HuH-7.5 (cell line): ENCODE data around the gene COL28A1.
A peak's percentile ranks its signal among the peaks of the same experiment; 100 is the strongest.
"Not testable (repeated sequence)": the region's sequence is repeated elsewhere in the genome, so short reads cannot be mapped to it uniquely, and the experiment has no call there.

Experiments used
- DNase-seq: peaks from one replicate; pipeline ENCODE4 v3.0.0; 2011; ENCODE audit warnings: low spot score

The COL28A1 gene

DNA sequence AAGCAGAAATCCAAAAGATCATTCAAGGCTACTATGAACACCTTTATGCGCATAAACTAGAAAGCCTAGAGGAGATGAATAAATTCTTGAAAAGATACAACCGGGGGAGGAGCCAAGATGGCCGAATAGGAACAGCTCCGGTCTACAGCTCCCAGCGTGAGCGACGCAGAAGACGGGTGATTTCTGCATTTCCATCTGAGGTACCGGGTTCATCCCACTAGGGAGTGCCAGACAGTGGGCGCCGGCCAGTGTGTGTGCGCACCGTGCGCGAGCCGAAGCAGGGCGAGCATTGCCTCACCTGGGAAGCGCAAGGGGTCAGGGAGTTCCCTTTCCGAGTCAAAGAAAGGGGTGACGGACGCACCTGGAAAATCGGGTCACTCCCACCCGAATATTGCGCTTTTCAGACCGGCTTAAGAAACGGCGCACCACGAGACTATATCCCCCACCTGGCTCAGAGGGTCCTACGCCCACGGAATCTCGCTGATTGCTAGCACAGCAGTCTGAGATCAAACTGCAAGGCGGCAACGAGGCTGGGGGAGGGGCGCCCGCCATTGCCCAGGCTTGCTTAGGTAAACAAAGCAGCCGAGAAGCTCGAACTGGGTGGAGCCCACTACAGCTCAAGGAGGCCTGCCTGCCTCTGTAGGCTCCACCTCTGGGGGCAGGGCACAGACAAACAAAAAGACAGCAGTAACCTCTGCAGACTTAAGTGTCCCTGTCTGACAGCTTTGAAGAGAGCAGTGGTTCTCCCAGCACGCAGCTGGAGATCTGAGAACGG is 70.5 kb downstream of the COL28A1 start:
- DNase-seq, result not testable (repeated sequence)

DNA sequence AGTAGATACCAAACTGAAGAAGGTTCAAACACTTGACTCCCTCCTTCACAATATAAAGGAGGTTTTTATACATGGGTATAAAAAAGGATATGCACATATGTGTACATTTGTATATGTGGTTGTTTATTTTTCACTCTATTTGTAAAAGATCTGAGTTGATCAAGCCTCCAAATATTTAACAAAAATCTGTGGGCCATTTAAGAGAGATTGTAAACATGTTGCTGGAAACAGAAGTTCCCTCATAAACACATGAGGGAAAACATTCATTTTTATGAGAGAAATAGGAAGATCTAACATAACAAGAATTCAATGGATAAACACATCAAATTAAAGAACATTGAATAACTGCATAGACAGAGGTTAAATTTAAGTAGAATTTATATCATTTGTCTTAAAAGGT is 81.7 kb downstream of the COL28A1 start:
- no peak for DNase-seq

DNA sequence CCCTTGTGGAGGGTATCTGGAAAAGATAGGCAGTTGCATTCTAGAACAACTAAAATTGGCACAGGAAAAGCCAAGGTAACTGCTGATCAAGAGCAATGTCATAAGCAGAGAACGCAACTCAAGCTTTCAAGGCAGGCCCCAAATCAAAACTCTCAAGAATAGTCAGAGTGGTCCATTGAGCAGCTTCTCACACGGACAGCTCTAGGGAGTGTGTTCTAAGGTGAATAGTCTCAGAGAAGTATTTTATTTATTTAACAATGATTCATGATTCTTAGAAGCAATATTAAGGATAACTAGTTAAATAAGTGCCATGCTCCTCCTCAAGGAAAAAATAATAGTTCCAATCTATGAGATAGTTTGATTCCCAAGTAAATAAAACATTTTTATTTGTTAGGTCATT is 83.0 kb downstream of the COL28A1 start:
- no peak for DNase-seq

DNA sequence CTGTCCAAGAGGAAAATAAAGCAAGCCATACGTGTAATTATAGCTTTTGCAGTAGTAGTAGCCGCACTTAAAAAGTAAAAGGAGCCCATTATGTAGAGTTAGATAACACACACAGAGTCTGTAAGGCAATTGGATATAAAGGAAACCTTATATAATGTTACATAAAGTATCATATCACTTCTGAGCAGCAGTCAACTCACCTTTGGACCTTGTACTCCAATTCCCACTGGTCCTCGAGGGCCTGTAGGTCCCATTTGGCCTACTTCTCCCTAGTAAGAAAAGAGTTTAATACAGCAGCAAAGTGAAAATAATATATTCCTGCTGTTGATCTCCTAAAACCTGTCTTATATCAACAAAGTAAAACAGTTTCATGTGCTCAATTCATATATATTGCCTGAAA is 83.6 kb downstream of the COL28A1 start:
- no peak for DNase-seq

DNA sequence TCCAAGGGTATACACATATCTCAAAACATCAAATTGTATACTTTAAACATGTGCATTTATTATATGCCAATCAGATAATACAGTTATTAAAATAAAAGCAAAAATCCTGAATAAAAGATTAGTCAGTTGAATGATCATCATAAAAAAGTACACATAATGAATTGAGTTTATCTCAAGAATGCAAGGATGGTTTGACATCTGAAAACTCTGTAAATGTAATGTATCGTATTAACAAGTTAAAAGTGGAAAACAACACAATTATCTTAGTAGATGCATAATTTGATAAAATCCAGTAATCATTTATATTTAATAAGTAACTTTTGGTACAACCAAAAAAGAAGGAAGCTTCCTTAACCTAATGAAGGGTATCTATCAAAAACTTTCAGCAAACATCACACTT is 86.6 kb downstream of the COL28A1 start:
- no peak for DNase-seq

DNA sequence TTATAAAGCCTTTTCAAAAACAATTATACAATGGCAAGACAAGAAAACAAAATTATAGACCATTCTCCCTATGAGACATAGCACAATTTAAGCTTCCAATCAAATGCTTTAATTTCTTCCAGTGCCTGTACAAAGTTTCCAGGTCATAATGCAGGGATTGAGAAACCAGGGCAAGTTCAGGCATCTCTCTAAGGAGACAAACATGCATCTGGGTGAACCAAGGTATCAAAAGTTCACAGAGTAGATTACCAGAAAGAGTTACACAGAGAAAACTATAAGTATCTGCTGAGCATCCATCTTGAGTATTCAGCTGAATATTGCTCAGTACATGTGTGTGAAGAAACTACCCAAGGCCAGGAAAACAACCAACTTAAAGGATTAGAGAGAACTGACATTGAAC is 89.1 kb downstream of the COL28A1 start:
- DNase-seq, result no peak

DNA sequence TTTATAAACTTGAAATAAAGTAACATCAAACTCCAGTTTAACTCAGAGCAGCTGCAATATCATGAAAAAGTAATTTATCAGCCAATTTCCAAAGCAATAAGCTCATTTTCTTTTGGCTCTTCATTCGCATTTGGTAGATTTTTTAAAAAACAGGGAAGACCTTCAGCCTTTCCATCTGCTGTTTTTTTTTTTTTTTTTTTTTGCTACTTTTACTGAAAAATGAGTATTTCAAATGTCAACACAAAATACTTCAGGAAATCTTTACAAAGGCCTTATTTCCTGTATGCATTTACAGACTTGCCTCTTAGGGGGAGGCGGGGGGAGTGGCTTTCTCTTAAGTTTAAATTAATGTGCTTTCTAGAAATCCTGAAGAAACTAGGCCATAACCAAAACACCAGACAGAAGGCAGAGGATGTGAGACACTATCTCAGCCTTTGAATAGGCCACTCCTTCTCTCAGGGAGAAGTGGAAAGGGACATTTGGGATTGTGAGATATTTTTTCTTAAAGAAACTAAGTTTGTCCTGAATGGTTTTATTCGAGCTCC is 91.8 kb downstream of the COL28A1 start:
- DNase-seq, result no peak

DNA sequence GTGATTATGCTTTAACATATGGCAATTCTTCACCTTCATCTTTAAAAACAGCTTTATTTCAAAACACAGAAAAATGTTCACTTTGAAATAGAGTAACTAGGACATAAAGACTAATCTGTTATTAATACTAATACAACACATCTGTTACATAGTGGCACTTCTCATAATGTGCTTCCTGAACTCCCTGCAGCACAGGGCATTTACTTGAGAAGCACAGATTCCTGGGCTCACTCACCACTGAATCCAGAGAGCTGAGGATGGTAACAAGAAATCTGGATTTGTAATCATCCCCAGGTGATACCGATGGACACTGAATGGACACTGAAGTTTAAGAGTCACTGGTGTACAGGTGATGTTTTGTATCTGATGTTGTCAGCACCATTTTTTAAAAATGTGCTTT is 96.1 kb downstream of the COL28A1 start:
- DNase-seq, result no peak

DNA sequence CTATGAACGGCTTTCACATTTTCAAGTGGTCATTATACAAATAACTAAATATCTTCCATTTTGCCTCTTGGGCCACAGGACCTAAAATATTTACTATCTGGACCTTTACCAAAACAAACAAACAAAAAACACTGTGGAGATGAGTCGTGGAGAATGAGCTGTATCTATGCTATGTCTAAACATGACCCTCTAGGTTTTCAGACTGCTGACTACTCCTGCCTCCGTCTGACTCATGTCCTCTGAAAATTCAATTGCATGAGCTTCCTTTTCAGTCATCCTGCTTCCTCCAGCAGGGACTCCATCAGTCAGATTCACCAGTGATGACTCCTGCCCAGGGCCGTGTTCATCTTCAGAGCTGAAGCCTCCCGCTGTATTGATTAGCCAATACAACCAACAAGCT is 96.8 kb downstream of the COL28A1 start:
- no peak for DNase-seq

DNA sequence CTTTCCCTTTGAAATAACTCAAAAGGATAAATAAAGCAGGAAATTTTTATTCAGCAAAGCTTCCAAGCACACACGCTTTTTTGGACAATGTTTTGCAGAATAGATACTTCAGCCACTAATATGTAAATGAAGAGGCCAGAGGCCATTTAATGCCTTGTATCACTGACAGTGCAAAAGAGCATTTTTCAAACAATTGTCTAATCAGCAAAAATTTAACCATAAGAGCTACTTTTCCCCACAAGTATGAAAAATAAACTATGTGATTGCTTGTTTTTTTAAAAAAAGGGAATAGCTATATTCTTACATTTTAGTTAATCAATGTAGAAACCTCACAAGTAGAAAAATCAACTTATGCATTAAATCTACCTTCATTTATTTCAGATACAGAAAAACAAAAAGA is 99.7 kb downstream of the COL28A1 start:
- DNase-seq, result no peak

DNA sequence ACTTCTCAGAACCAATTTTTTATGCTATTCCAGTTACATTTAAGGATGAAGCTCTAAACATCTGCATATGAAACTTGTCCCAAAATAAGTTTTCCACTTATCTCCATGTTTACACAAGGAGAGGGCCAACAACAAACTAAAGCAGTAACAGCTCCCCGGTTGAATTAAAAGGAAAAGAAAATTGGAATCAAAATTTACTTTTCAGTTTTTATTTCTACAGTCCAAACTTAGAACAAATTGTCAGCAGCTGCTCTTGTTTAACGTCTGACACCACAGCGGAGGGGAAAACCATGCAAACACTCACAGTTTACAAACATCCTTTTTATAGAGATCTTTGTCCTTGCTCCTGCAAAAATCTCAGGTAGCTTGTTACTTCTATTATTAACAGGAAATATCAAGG is 101.3 kb downstream of the COL28A1 start:
- DNase-seq, result no peak

DNA sequence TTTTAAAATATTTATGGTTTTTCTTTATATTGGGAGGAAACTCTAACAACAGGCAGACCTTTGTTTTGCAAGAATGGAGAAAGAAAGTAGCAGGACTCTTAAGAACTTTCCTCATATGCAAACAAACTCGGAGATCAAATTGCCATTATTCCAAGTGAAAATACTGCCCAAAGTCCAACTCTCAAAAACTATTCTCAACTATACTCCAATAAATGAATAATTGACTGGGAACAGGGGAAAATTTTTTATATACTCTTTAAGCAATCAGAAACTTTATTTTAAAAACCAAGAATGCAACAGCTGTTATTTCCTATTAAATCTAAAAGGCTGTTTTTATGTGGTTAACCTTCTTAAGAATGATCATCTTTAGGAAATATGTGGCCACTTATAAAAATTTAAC is 101.9 kb downstream of the COL28A1 start:
- no peak for DNase-seq

DNA sequence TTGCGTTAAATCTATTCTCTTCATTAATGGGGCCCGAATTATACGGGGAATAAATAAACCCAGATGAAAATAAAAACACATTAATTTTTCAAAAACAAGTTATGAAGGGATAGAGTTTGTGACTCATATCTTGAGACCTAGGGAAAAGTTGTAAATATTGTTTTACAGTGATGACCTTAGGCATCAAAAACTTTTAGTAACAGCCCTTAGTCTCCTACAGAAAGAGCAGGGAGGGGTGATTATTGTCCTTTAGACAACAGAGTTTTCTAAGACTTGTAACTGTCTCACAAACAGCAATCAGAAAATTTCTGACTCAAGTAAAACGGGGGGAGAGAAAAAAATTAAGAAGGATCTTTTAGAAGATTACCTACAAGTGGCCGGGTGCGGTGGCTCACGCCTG is 102.7 kb downstream of the COL28A1 start:
- DNase-seq, result no peak

DNA sequence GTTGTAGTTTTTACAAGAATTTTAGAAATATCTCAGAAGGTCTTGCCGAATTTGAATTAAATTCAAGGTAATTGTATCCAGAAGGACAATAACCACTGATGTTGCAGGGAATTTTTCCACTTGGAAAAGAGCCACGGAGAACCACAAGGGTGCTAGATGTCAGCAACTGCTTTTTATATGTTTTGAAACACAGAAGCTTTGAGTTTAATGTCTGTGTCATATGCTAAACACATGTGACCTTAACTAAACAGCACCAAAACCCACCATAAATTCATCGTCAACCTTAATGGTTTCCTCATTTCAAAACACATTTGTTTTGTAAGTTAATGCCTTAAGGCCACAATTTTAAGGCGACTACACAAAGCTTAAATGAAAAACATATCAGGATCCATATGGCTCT is 106.9 kb downstream of the COL28A1 start:
- no peak for DNase-seq

DNA sequence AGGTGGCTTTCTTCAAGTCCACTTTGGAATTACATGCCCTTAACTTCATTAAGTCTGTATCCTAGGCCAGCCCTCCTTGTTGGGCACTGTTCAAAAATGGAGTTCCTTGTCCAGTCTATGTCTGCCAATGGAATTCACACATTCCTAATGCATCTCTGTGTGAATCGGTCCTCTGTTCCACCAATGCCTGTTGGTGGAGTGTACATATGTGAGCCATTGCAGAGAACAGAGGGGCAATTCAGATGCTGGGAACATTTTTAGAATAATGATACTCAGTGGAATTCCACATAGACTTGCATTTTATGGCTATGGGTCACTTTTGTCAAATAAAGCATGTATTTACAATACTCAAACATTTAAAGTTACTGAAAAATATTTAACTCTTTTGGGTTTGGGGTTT is 108.3 kb downstream of the COL28A1 start:
- no peak for DNase-seq

DNA sequence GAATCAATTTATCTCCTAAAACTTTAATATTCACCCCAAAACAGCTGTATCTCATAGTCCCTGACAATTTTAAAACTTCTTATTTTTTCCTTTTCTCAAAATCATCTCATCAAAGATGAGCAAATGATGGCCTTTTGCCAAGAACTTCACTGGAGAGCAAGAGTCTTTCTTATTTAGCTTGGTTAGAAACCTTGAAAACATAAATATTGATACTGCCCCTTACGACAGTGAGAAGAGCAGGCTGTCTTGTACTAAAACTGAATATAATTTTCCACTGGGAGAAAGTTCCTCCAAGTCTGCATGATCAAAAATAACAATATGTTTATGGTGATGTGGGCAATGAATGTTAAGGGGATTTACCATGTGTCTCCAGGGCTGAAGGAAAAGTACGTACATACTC is 109.0 kb downstream of the COL28A1 start:
- DNase-seq, result no peak

DNA sequence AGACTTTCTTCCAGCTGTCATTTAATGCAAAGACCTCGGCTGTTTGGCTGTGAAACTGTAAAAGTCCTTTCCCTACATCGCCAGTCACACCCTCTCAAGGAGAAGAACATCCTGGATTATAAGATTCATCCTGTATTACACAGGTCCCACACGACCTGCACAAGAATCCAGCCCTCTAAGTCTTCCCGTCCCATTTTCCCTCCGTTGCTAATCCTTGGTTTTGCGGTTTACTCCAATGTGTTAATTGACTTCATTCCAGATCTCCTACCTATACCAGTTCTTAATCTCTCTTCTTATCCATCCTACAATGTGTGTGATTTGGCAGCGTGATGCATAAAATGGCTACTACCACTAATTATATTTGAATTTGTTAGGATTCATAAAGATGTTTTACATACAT is 110.4 kb downstream of the COL28A1 start:
- DNase-seq, result no peak

DNA sequence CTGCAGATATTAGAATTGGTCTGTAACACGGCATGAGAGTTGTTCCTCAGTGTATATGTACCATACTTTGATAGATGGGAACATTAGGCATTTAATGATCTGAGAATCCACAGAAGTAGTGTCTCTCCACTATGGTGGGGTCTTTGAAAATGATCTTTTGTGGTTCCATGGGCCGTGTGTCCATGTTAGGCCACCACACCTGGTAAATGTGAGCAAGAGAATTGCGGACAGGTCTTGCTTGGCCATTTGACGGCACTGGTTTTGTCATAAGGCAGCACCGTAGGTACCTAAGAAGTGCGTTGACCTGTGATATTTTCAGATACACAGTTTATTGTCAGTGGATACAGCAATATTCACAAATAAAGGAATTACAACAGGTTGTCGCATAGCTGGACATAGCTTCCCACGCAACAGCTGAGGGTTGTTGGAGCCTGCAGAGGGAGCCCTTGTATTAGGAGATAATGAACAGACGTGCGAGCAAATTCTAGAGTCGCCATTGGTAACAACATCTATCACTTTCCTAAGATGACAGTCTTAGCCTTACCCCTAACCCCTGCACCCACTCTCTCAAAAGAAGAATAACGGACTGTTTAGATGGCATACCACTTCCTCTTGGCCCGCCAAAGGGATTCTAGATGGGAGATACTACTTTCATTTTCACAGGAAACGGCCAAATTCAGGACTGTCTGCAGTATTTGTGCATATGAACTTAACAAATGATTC is 111.4 kb downstream of the COL28A1 start:
- DNase-seq, result peak; percentile 34

DNA sequence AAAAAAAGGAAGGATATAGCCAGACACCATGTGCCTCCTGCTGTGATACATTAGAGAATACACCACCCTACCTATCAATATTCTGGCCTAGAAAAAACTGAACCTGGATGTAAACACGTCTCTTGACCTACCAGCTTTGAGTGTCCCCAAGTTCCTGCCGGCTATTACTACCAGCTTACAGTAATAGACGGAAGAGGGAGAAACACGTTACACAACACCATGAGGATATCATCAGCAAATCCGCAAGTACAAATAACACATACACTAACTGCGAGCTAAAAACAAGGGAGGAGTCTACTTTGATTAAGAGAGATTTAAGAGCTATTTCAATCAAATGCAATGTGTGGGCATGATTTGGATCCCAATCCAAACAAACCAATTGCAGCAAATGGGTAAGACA is 113.0 kb downstream of the COL28A1 start:
- DNase-seq, result no peak

DNA sequence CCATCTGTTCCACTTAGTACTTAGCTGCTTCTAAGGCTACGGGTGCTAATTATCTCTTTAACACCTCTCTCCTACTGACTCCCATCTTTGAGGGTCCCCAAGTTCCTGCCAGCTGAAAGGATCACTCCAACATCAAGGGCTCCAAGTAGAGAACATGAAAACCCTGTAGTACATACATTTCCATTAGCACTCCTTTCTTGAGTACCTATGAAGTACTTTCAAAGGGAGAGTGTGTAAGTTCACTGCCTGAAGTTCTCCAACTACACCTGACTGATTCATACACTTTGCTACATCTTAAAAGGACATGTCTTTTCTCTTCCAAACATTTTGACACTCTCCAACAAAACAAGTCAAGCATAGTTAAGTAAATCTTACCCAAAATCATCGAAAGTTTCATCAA is 113.8 kb downstream of the COL28A1 start:
- DNase-seq, result no peak

DNA sequence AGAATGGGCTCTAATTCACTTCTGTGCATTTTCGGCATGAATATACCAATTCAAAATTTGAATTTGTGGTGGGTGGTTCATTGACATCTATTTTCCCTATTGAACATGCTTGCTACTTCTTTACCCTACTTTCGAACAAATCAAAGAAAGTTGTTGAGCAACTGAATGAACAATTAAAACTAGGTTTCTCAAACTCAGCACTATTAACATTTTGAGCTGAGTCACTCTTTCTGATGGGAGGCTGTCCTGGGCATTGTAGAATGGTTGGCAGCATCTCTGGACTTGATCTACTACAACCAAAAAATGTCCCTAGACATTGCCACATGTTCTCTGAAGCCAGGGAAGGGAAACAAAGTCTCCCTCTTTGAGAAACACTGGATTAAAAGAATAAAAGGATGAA is 116.7 kb downstream of the COL28A1 start:
- no peak for DNase-seq

DNA sequence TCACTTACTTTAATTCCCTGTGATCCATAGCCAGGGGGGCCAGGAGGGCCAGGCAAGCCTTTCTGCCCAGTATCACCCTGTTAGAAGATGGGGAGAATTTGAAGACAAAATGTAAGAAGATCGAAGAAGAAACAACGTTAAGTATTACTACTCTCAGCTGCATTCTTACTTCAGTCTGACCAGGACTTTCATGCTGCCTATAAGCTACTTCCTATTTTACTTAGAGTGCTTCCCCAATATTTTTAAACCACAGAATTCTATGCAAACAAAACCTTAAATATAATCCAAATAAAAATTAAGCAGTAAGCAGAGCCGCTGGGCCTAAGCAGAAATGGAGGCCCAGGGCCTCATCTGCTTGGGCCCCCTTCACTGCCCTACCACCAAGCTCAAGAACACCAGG is 117.8 kb downstream of the COL28A1 start:
- DNase-seq, result no peak

DNA sequence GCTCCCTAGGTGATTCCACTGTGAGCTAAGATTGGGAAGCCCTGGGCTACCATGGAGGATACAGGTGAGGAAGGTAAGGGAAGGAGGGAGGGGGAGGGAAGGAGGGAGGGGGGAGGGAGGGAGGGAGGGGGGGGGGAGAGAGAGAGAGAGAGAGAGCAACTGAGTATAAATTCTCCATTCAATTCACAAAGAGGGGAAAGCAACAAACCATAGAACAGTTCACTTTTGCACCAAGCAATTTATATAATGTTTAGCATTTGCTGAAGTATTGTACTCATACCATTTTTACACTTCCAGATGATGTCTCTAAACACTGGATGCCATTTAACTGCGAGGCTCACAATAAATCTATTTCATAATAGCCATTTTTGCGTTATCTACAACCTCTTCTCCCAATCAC is 118.3 kb downstream of the COL28A1 start:
- no peak for DNase-seq
